Left kidney (tissue), 2 donors: ENCODE measurements around the gene MEP1B. TPM values are rescaled to one million over a fixed set of nuclear protein-coding genes. Genes with fewer than 3 reads are reported as not detected.

Source experiments
- DNase-seq: peaks from one replicate; pipeline ENCODE4 v3.0.0-alpha.2; 2013
- polyA plus RNA-seq: library from polyadenylated mRNA; unstranded; fragments of 120-200 nt; gene quantifications from one replicate; pipeline ENCODE4 v1.2.1, GENCODE V29; 2013; ENCODE audit not compliant: insufficient read length

MEP1B gene
- polyA plus RNA-seq, 1 donor = 0.18 TPM

GRCh38 chr18:32264401-32264800 lies 74.6 kb downstream of the MEP1B start:
- DNase-seq = no peak

- DNase-seq = no peak
Measured at GRCh38 chr18:32267463-32267862, 77.6 kb downstream of the MEP1B start.

Other genes with a start within 250 kb of the MEP1B start
- gene TRAPPC8, start 246.9 kb upstream of the MEP1B start, polyA plus RNA-seq = 74.9 TPM
- 2.7 TPM for gene RNF125, start 171.2 kb upstream of the MEP1B start, polyA plus RNA-seq
- gene RNF138, start 98.2 kb upstream of the MEP1B start, polyA plus RNA-seq = 71.9 TPM